PFSK-1 (cell line): ENCODE data around the gene NR2E1.

Source experiments
- FOXP2 ChIP-seq: optimal IDR thresholded peaks from 2 replicates; pipeline ENCODE3; 2011; ENCODE audit warnings: borderline replicate concordance, control low read depth, inconsistent platforms; ENCODE audit not compliant: insufficient read depth; ENCODE audit errors: extremely low read length, extremely low read depth
- POLR2AphosphoS5 ChIP-seq: IDR thresholded peaks from 2 replicates; pipeline ENCODE4 v1.6.1; 2012; ENCODE audit warnings: low read depth, mild to moderate bottlenecking, control low read depth, low read length, moderate library complexity
- SIN3A ChIP-seq: IDR thresholded peaks from 2 replicates; pipeline ENCODE4 v1.6.1; 2012; ENCODE audit warnings: mild to moderate bottlenecking, low read length, moderate library complexity, borderline replicate concordance; ENCODE audit not compliant: insufficient read depth
- TAF1 ChIP-seq: IDR thresholded peaks from 2 replicates; pipeline ENCODE4 v1.6.1; 2012; ENCODE audit warnings: low read length, control low read depth, borderline replicate concordance; ENCODE audit not compliant: insufficient read depth
- TF ChIP-seq, protein P1 (sequence below), 2 experiments: IDR thresholded peaks; 2 replicates each; pipeline versions ENCODE4 v1.6.1 to v1.8.0; 2011 to 2012; ENCODE audit warnings: low read depth in 2 of 2, low read length in 2 of 2, control low read depth in 1 of 2, inconsistent platforms in 1 of 2, mild to moderate bottlenecking in 1 of 2, moderate library complexity in 1 of 2; ENCODE audit not compliant: insufficient read depth in 1 of 2

Gene NR2E1

DNA sequence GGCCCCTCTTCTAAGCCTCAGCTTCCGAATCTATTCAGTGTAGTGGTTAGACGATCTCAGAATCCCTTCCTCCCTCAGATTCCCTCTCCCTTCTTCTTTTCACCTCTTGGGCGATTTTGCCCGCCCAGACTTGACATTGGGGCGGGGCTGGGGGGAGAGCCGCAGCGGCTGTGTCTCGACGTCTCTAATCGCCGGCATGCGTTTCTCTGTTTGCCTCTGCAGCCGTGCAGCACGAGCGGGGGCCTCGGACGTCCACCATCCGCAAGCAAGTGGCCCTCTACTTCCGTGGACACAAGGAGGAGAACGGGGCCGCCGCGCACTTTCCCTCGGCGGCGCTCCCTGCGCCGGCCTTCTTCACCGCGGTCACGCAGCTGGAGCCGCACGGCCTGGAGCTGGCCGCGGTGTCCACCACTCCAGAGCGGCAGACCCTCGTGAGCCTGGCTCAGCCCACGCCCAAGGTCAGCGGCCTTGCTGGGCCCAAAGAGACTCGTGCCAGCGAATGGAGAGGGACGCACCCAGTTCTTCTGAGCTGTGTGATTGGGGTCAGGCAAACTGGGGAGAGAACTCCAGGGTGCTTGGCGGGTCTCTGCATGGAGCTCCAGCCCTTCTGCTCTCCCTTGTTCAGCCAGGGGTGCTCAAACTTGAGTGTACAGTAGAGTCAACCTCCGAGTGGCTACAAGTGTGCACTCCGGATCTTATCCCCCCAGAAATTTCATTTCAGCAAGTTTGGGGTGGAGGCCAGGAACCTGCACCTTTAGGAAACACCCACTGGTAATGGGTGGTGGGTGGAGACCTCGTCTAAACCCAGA lies 10.7 kb downstream of the NR2E1 start:
- TF ChIP-seq, protein P1, sequence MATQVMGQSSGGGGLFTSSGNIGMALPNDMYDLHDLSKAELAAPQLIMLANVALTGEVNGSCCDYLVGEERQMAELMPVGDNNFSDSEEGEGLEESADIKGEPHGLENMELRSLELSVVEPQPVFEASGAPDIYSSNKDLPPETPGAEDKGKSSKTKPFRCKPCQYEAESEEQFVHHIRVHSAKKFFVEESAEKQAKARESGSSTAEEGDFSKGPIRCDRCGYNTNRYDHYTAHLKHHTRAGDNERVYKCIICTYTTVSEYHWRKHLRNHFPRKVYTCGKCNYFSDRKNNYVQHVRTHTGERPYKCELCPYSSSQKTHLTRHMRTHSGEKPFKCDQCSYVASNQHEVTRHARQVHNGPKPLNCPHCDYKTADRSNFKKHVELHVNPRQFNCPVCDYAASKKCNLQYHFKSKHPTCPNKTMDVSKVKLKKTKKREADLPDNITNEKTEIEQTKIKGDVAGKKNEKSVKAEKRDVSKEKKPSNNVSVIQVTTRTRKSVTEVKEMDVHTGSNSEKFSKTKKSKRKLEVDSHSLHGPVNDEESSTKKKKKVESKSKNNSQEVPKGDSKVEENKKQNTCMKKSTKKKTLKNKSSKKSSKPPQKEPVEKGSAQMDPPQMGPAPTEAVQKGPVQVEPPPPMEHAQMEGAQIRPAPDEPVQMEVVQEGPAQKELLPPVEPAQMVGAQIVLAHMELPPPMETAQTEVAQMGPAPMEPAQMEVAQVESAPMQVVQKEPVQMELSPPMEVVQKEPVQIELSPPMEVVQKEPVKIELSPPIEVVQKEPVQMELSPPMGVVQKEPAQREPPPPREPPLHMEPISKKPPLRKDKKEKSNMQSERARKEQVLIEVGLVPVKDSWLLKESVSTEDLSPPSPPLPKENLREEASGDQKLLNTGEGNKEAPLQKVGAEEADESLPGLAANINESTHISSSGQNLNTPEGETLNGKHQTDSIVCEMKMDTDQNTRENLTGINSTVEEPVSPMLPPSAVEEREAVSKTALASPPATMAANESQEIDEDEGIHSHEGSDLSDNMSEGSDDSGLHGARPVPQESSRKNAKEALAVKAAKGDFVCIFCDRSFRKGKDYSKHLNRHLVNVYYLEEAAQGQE (IDR thresholded peaks at IDR 0.05; ENCODE audit: insufficient read depth in 1 of 2, low read depth in 2 of 2, low read length in 2 of 2) = no peak
- TF ChIP-seq POLR2AphosphoS5 = no peak
- no peak for TF ChIP-seq FOXP2
- no peak for TF ChIP-seq TAF1
- no peak for TF ChIP-seq SIN3A

DNA sequence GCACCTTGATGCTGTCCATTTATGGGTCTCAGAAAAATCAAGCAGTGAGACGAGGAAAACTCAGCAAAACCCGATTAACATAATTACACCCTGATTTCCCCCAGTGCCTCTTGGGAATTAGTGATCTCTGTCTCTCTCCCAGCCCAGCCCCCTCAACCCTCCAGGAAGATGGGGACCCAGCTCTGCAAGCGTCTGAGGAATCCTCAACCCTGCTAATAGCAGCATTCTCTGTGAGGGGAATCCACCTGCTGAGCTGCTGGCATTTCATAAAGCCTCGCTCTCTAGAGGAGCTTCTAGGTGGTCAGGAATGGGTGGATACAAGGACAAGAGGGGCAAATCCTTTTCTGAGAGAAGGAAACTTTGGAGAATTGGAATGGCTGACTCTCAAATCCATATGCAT lies 13.9 kb downstream of the NR2E1 start:
- TF ChIP-seq POLR2AphosphoS5 = no peak
- no peak for TF ChIP-seq FOXP2
- TF ChIP-seq, protein P1 (IDR thresholded peaks at IDR 0.05; ENCODE audit: insufficient read depth in 1 of 2, low read depth in 2 of 2, low read length in 2 of 2) = no peak
- TF ChIP-seq SIN3A = no peak
- no peak for TF ChIP-seq TAF1

- TF ChIP-seq POLR2AphosphoS5 (no peak), SIN3A (no peak), TAF1 (no peak), FOXP2 (no peak)
- TF ChIP-seq, protein P1 (IDR thresholded peaks at IDR 0.05; ENCODE audit: insufficient read depth in 1 of 2, low read depth in 2 of 2, low read length in 2 of 2) = no peak
Observed at GRCh38 chr6:108180266-108180665, 14.4 kb downstream of the NR2E1 start.

DNA sequence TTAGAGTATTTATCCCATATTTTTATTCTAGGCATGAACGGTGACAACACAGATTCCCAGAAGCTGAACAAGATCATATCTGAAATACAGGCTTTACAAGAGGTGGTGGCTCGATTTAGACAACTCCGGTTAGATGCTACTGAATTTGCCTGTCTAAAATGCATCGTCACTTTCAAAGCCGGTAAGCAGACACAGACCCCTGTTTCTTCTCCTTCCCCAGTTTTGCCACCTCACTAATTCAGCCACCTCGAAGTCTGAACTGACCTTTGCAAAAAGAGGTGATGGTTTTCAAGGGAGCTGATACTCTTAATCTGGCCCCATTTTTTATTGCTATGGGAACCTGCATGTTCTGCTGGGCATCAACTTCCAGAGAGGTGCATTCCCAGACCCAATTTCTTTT lies 15.0 kb downstream of the NR2E1 start:
- TF ChIP-seq FOXP2 = no peak
- no peak for TF ChIP-seq SIN3A
- TF ChIP-seq TAF1 = no peak
- no peak for TF ChIP-seq POLR2AphosphoS5
- TF ChIP-seq, protein P1 (IDR thresholded peaks at IDR 0.05; ENCODE audit: insufficient read depth in 1 of 2, low read depth in 2 of 2, low read length in 2 of 2) = no peak
